Activated CD8-positive, alpha-beta memory T cell treated with anti-CD3 and anti-CD28 coated beads, Interleukin-2, amount 50 U/mL, for 1 hour (primary cell): Measurements from ENCODE around the gene NHS.
A peak's percentile ranks its signal among the peaks of the same experiment; 100 is the strongest.

Experiments used
- DNase-seq: peaks from one replicate; pipeline ENCODE4 v3.0.0-alpha.2; 2020; ENCODE audit errors: extremely low read depth

NHS gene

DNA sequence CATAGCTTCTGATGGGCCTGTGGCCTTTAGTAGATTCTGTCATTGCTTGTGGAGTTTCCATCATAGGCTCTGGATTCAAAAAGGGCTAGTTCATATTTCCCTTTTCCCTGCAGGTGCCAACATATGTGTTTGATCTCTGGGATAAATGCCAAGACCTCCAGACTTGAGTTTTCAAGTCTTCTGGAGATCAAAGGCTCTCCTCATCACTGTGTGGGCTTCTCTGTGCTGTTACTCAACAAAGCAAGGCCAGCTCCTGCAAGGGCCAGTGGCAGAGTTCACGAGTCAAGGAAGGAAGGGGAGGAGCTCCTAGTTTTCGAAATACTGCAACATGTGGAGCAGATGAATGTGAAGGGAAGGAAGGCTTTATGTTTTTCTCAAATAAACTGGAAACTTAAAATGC lies 299.6 kb downstream of the NHS start:
- DNase-seq = no peak

GRCh38 chrX:17679261-17679660 lies 304.3 kb downstream of the NHS start:
- DNase-seq = no peak

GRCh38 chrX:17679820-17680219 lies 304.8 kb downstream of the NHS start:
- DNase-seq = no peak

GRCh38 chrX:17680732-17681413 lies 305.9 kb downstream of the NHS start:
- DNase-seq = no peak

DNA sequence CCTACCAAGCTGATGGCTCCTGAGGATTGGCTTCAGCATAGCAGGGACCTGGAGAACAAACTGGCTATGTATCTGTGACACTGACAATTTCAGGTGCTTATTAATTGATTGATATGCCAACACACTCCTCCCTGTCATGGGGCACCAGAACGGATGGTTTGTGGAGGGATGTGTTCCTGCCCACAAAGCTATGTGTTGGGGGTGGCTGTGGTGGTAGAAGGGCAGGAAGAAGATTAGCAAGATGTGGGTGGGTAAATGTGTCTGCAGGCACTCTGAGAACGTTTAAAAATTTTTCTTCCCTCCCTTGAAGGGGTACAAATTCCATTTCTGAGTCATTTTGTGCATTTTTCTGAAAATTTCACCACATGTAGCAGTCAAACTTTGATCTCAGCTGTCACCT lies 307.3 kb downstream of the NHS start:
- no peak for DNase-seq

GRCh38 chrX:17685026-17685425 lies 310.0 kb downstream of the NHS start:
- no peak for DNase-seq

DNA sequence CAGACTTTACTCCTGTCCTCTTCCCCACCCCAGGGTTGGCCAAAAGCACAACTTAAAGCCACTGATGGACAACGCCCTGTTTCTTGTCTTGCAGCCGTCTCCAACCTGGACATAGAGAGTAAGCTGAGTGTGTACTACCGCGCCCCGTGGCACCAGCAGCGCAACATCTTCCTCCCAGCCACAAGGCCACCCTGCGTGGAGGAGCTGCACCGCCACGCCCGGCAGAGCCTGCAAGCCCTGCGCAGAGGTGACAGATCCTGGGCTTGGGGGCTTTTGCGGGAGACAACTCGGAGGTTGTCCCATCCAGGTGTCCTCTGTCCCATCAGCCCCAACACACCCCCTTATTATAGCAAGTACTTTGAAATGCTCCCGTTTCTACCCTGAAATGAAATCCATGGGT lies 312.6 kb downstream of the NHS start:
- DNase-seq = no peak

- peak; percentile 10 for DNase-seq
These were observed 315.0 kb downstream of the NHS start for GRCh38 chrX:17689971-17690409.

GRCh38 chrX:17692709-17693346 lies 317.8 kb downstream of the NHS start:
- no peak for DNase-seq

GRCh38 chrX:17697191-17697590 lies 322.2 kb downstream of the NHS start:
- DNase-seq = no peak

- no peak for DNase-seq
These were observed 326.0 kb downstream of the NHS start for GRCh38 chrX:17700976-17701375.

DNA sequence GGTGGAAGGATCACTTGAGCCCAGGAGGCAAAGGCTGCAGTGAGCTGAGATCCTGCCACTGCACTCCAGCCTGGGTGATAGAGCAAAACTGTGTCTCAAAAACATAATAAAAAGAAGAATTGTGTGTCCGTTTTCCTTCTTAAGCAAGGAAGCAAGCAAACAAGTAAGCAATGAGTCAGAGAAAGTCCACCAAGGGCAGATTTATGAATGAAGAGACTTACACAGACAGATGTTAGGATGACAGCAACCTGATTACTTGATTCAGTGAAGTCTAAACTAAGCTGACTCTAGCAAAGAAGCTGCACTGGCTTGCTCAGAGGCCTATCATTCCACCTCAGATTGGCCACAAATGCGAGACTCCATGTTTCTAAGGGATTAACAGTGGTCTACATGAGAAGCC lies 328.2 kb downstream of the NHS start:
- DNase-seq = no peak

DNA sequence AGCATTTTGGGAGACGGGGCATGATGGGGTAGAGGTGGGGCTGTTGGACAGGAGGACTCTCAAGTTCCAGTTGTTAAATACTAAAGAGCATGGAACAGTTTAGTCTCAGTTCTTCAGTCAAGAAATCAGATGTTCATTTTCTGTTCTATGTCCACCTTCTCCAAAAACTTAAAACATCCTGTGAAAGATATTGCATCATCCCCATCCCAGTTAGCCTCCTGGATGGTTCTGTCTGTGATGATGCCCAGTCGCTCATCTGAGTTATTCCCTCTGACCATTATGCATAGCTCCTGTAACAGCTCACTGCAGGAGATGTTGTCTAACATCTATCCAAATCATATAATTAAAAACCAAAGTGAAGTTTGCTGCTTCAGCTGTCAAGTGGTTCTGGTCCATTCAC lies 330.2 kb downstream of the NHS start:
- no peak for DNase-seq

DNA sequence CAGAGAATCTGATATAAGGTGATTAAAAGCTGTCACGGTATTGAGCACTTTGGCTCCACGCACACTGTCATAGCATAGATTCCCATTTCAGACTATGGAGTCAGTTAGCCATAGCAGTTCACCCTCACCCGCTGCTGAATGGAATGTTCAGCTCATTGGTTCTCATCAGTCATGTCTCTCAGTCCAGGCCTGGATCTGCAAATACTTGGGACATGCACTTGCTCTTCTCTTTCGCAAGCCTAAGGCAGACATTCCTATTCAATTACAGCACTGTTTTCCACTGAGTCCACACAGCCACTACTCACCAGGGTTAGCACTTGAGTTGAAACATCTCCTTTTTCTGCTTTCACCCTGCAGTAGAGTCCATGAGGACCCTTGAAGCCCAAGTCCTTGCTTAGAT lies 331.7 kb downstream of the NHS start:
- no peak for DNase-seq

- no peak for DNase-seq
These were observed 332.7 kb downstream of the NHS start for GRCh38 chrX:17707731-17708130.

DNA sequence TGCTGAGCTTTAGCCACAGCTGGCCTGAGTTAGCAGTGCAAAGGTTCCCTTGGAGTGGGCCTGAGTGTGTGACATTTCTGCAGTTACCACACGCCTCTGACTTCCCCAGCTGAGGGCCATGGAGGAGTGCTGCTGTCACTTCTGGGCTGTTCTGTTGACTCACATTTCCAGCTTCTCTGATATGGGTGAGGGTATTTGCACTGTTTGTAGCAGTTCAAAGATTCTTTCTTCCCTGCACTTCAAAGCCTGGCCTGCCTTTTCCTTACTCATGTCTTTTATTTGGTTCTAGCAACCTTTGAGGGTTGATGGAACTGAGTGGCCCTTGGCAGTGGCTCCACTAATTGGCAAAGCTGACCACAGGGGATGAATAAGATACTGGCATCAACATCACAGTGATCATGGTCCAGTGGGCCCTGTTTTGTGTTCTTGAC lies 335.9 kb downstream of the NHS start:
- DNase-seq = no peak

GRCh38 chrX:17713288-17713687 lies 338.3 kb downstream of the NHS start:
- DNase-seq = no peak

- DNase-seq = no peak
These were observed 343.7 kb downstream of the NHS start for GRCh38 chrX:17718649-17719165.

GRCh38 chrX:17719711-17720110 lies 344.7 kb downstream of the NHS start:
- DNase-seq = no peak

DNA sequence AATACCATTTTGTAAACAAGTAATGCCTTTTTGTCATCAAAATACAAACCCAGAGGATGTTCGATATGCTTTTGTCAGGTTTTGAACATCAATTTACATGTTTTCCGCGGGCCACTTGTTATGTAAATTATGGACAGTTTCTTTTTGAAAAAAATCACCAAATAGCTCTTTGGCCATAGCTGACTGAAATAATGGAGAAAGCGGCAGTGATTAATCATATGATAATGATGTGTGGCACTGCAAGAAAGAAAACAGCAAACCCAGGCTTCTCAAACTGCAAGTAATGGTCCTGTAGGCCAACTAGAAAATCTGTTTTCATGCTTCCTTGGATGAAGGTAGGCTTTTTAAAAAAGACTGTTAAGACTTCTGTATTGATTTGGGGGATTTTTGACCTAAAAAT lies 346.7 kb downstream of the NHS start:
- no peak for DNase-seq

- no peak for DNase-seq
These were observed 350.2 kb downstream of the NHS start for GRCh38 chrX:17725181-17725580.

DNA sequence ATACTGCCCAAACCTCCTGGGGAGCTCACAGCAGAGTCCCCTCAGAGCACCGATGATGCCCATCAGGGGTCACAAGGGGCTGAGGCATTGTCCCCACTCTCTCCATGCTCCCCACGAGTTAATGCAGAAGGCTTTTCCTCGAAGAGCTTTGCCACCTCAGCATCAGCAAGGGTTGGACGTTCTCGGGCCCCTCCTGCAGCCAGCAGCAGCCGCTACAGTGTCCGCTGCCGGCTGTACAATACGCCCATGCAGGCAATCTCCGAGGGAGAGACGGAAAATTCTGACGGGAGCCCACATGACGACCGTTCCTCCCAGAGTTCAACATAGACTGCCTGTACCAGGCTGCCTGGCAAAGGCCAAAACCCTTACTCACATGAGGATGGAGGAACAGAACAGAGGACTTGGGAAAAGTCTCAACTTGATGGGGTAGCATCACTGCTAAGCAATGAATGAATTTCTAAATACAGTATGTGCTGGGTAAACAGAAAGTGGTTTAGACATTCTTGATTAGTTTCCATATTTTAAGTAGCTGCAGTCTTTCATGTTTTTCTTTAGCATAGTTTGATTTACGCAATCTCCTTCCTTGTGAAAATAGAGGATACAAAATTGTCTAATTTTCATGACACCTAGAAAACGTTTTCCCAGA lies 357.3 kb downstream of the NHS start:
- DNase-seq = no peak

GRCh38 chrX:17735406-17735805 lies 360.4 kb downstream of the NHS start:
- DNase-seq = no peak
